OCI-LY1 (cell line): ENCODE measurements around the gene B3GAT2.

Experiments used
- H2AFZ ChIP-seq: fragments of 200-600 bp; sonication (generic), shearing (Covaris generic); 2 replicates; pipeline ENCODE4 v1.6.0; 2014; ENCODE audit warnings: antibody characterized with exemption, mild to moderate bottlenecking, low read length
- H3F3A ChIP-seq: fragments of 200-600 bp; sonication (generic), shearing (Covaris generic); 2 replicates; pipeline ENCODE4 v1.6.0; 2014; ENCODE audit warnings: mild to moderate bottlenecking, antibody characterized with exemption, low read length, moderate library complexity; ENCODE audit not compliant: insufficient read depth
- H3K27ac ChIP-seq: fragments of 200-600 bp; sonication (generic); 2 replicates; pipeline ENCODE4 v1.5.1; 2014; ENCODE audit warnings: low read length, mixed run types, mild to moderate bottlenecking, low read depth; ENCODE audit not compliant: poor library complexity, severe bottlenecking
- H3K27me3 ChIP-seq: fragments of 200-600 bp; sonication (generic); 2 replicates; pipeline ENCODE4 v1.6.0; 2014; ENCODE audit warnings: antibody characterized with exemption, mild to moderate bottlenecking, low read length, moderate library complexity; ENCODE audit not compliant: insufficient read depth
- H3K36me3 ChIP-seq: fragments of 200-600 bp; sonication (generic); 2 replicates; pipeline ENCODE4 v1.6.1; 2014; ENCODE audit warnings: mild to moderate bottlenecking, antibody characterized with exemption, low read length, moderate library complexity, mixed read lengths; ENCODE audit not compliant: insufficient read depth
- H3K4me1 ChIP-seq: fragments of 200-600 bp; sonication (generic); 2 replicates; pipeline ENCODE4 v1.5.1; 2014; ENCODE audit warnings: mild to moderate bottlenecking, low read length, moderate library complexity; ENCODE audit not compliant: insufficient read depth, severe bottlenecking
- H3K4me2 ChIP-seq: fragments of 200-600 bp; sonication (generic), shearing (Covaris generic); 2 replicates; pipeline ENCODE4 v1.6.1; 2014; ENCODE audit warnings: low read length
- H3K4me3 ChIP-seq: fragments of 200-600 bp; sonication (generic); 2 replicates; pipeline ENCODE4 v1.5.1; 2014; ENCODE audit warnings: low read length, low read depth, mild to moderate bottlenecking, mixed read lengths; ENCODE audit not compliant: poor library complexity, severe bottlenecking
- H3K79me2 ChIP-seq: fragments of 200-600 bp; shearing (Covaris generic); 2 replicates; pipeline ENCODE4 v1.6.1; 2016; ENCODE audit warnings: mixed run types, low read length, mixed read lengths; ENCODE audit not compliant: insufficient read depth
- H3K9ac ChIP-seq: fragments of 200-600 bp; sonication (generic), shearing (Covaris generic); 2 replicates; pipeline ENCODE4 v1.6.1; 2014; ENCODE audit warnings: mild to moderate bottlenecking, low read length, mixed read lengths
- H3K9me2 ChIP-seq: fragments of 200-600 bp; sonication (generic), shearing (Covaris generic); 2 replicates; pipeline ENCODE4 v1.6.1; 2014; ENCODE audit warnings: low read depth, mild to moderate bottlenecking, low read length, mixed read lengths
- H3K9me3 ChIP-seq: fragments of 200-600 bp; shearing (Covaris generic); 2 replicates; pipeline ENCODE4 v1.6.1; 2014; ENCODE audit warnings: low read length, mixed read lengths
- H4K20me1 ChIP-seq: fragments of 200-600 bp; sonication (generic), shearing (Covaris generic); 2 replicates; pipeline ENCODE4 v1.6.0; 2016; ENCODE audit warnings: mild to moderate bottlenecking, low read length; ENCODE audit not compliant: insufficient read depth
- CTCF ChIP-seq: fragments of 200-600 bp; sonication (generic), shearing (Covaris generic); IDR thresholded peaks from 2 replicates; pipeline ENCODE4 v1.5.1; 2017; ENCODE audit warnings: mild to moderate bottlenecking, antibody characterized with exemption, low read length, moderate library complexity, mixed read lengths
- EZH2 ChIP-seq: fragments of 200-600 bp; sonication (generic), shearing (Covaris generic); IDR thresholded peaks from 2 replicates; pipeline ENCODE4 v1.8.0; 2017; ENCODE audit warnings: borderline replicate concordance, mixed run types, mild to moderate bottlenecking, antibody characterized with exemption, low read length, moderate library complexity, mixed read lengths

B3GAT2 gene

GRCh38 chr6:70819646-70820045 is 137.2 kb downstream of the B3GAT2 start:
- H3K79me2 ChIP-seq, result no peaks in the 10 kb centered on the region
- H3K36me3 ChIP-seq, result no peaks in the 10 kb centered on the region
- no peak overlapping the region for H3K9ac ChIP-seq
- no peaks in the 10 kb centered on the region for H4K20me1 ChIP-seq
- H3F3A ChIP-seq, result no peaks in the 10 kb centered on the region
- H3K4me3 ChIP-seq, result no peak overlapping the region
- no peaks in the 10 kb centered on the region for H3K27me3 ChIP-seq
- H3K27ac ChIP-seq, result no peak overlapping the region
- H3K4me2 ChIP-seq, result no peak overlapping the region
- H3K4me1 ChIP-seq, result peaks cover 9% of the 10 kb centered on the region
- no peak for TF ChIP-seq CTCF
- TF ChIP-seq EZH2, result no peak
- H3K9me3 ChIP-seq, result no peaks in the 10 kb centered on the region
- H2AFZ ChIP-seq, result no peak overlapping the region
- no peaks in the 10 kb centered on the region for H3K9me2 ChIP-seq

- Histone ChIP-seq H3K4me1 (no peaks in the 10 kb centered on the region), H2AFZ (no peak overlapping the region), H3K9ac (no peak overlapping the region), H3K4me3 (no peak overlapping the region), H3K4me2 (no peak overlapping the region), H3K27me3 (no peaks in the 10 kb centered on the region), H3F3A (no peaks in the 10 kb centered on the region), H3K27ac (no peak overlapping the region), H4K20me1 (no peaks in the 10 kb centered on the region), H3K9me2 (no peaks in the 10 kb centered on the region), H3K36me3 (no peaks in the 10 kb centered on the region), H3K79me2 (no peaks in the 10 kb centered on the region), H3K9me3 (no peaks in the 10 kb centered on the region)
- no peak for TF ChIP-seq CTCF
- TF ChIP-seq EZH2, result no peak
Observed at GRCh38 chr6:70813885-70814284, 143.0 kb downstream of the B3GAT2 start.

- no peaks in the 10 kb centered on the region for H3K27me3 ChIP-seq
- H3K4me3 ChIP-seq, result no peak overlapping the region
- no peak overlapping the region for H2AFZ ChIP-seq
- H3K36me3 ChIP-seq, result no peaks in the 10 kb centered on the region
- H3K79me2 ChIP-seq, result no peaks in the 10 kb centered on the region
- no peaks in the 10 kb centered on the region for H4K20me1 ChIP-seq
- no peaks in the 10 kb centered on the region for H3K9me3 ChIP-seq
- no peaks in the 10 kb centered on the region for H3K4me1 ChIP-seq
- TF ChIP-seq EZH2 (no peak), CTCF (no peak)
- H3K9ac ChIP-seq, result no peak overlapping the region
- H3K9me2 ChIP-seq, result no peaks in the 10 kb centered on the region
- H3F3A ChIP-seq, result no peaks in the 10 kb centered on the region
- no peak overlapping the region for H3K4me2 ChIP-seq
- H3K27ac ChIP-seq, result no peak overlapping the region
Observed at GRCh38 chr6:70811788-70812187, 145.1 kb downstream of the B3GAT2 start.
